NCI-H1694 (cell line): ENCODE data around the gene CLASP1.
"Not testable (repeated sequence)": the region's sequence is repeated elsewhere in the genome, so short reads cannot be mapped to it uniquely, and the experiment has no call there.

Experiments
- DNase-seq: peaks from one replicate; lab custom pipeline; 2025; lab: John Stamatoyannopoulos, UW

CLASP1 gene

GRCh38 chr2:121471532-121472469 is 177.5 kb downstream of the CLASP1 start:
- DNase-seq = no peak

- no peak for DNase-seq
These were observed 178.3 kb downstream of the CLASP1 start for GRCh38 chr2:121470917-121471316.

GRCh38 chr2:121469356-121469755 is 179.9 kb downstream of the CLASP1 start:
- no peak for DNase-seq

GRCh38 chr2:121468936-121469335 is 180.3 kb downstream of the CLASP1 start:
- DNase-seq = no peak

- DNase-seq = no peak
These were observed 190.0 kb downstream of the CLASP1 start for GRCh38 chr2:121459291-121459690.

GRCh38 chr2:121456325-121456724 is 192.9 kb downstream of the CLASP1 start:
- DNase-seq = no peak

- DNase-seq = no peak
These were observed 193.8 kb downstream of the CLASP1 start for GRCh38 chr2:121455446-121455845.

- DNase-seq = no peak
These were observed 194.6 kb downstream of the CLASP1 start for GRCh38 chr2:121454549-121455090.

GRCh38 chr2:121451398-121451797 is 197.9 kb downstream of the CLASP1 start:
- no peak for DNase-seq

- no peak for DNase-seq
These were observed 199.0 kb downstream of the CLASP1 start for GRCh38 chr2:121450301-121450700.

GRCh38 chr2:121446647-121447241 is 202.5 kb downstream of the CLASP1 start:
- no peak for DNase-seq

- DNase-seq = no peak
These were observed 206.4 kb downstream of the CLASP1 start for GRCh38 chr2:121442889-121443288.

GRCh38 chr2:121438290-121438689 is 211.0 kb downstream of the CLASP1 start:
- DNase-seq = not testable (repeated sequence)

- DNase-seq = no peak
These were observed 212.3 kb downstream of the CLASP1 start for GRCh38 chr2:121436918-121437317.

- DNase-seq = no peak
These were observed 213.5 kb downstream of the CLASP1 start for GRCh38 chr2:121435790-121436189.

- DNase-seq = no peak
These were observed 218.0 kb downstream of the CLASP1 start for GRCh38 chr2:121431214-121431613.

- DNase-seq = no peak
These were observed 219.2 kb downstream of the CLASP1 start for GRCh38 chr2:121429927-121430520.

- no peak for DNase-seq
These were observed 220.0 kb downstream of the CLASP1 start for GRCh38 chr2:121429119-121429903.

GRCh38 chr2:121427187-121427689 is 222.0 kb downstream of the CLASP1 start:
- no peak for DNase-seq

- DNase-seq = no peak
These were observed 228.8 kb downstream of the CLASP1 start for GRCh38 chr2:121420486-121420885.

- no peak for DNase-seq
These were observed 230.1 kb downstream of the CLASP1 start for GRCh38 chr2:121419081-121419699.
